Astrocyte of the spinal cord (primary cell): ENCODE data around the gene POLR3GL.

Experiments
- DNase-seq: peaks from one replicate; pipeline ENCODE4 v3.0.0; 2011; ENCODE audit warnings: low read depth, low spot score
- H3K4me3 ChIP-seq: 2 replicates; pipeline ENCODE4 v1.5.1; 2011; ENCODE audit warnings: low read depth, mild to moderate bottlenecking, low read length, moderate library complexity
- CTCF ChIP-seq: IDR thresholded peaks from 2 replicates; pipeline ENCODE4 v1.5.1; 2012; ENCODE audit warnings: low read depth, mild to moderate bottlenecking, low read length, inconsistent platforms
- in situ Hi-C: cut with HindIII; loops from 2 replicates; pipeline ENCODE4 v1.10.0; 2017; ENCODE audit warnings: low sequenced_read_pairs

POLR3GL gene

GRCh38 chr1:145961425-145962156, 2.9 kb upstream of the POLR3GL start:
- TF ChIP-seq CTCF: no peak
- in situ Hi-C loops: no loop called here
- no peak for DNase-seq
- peak overlapping the region; percentile 63 for H3K4me3 ChIP-seq

GRCh38 chr1:145962157-145963102, 2.1 kb upstream of the POLR3GL start:
- in situ Hi-C loops: no loop called here
- no peak for DNase-seq
- H3K4me3 ChIP-seq: peak overlapping the region; percentile 63
- no peak for TF ChIP-seq CTCF

GRCh38 chr1:145963265-145964019, 1.0 kb upstream of the POLR3GL start:
- H3K4me3 ChIP-seq: peak overlapping the region; percentile 75
- in situ Hi-C loops: no loop called here
- TF ChIP-seq CTCF: no peak
- peak; percentile 53 for DNase-seq

- TF ChIP-seq CTCF: no peak
- DNase-seq: no peak
- peak overlapping the region; percentile 75 for H3K4me3 ChIP-seq
- in situ Hi-C loops: no loop called here
These were observed 742 bp downstream of the POLR3GL start for GRCh38 chr1:145965119-145965744.

- in situ Hi-C loops: no loop called here
- TF ChIP-seq CTCF: no peak
- no peak overlapping the region for H3K4me3 ChIP-seq
- no peak for DNase-seq
These were observed 2.8 kb downstream of the POLR3GL start for GRCh38 chr1:145967288-145967687.

GRCh38 chr1:145972580-145972979, 8.1 kb downstream of the POLR3GL start:
- no peak overlapping the region for H3K4me3 ChIP-seq
- no peak for DNase-seq
- TF ChIP-seq CTCF: no peak
- in situ Hi-C loops: no loop called here
